HG03378 (cell line): ENCODE data around the gene MYOM1.

Source experiments
- ATAC-seq: cut with Tn5 transposase; IDR thresholded peaks from one replicate; pipeline ENCODE4 v1.9.1; 2021; ENCODE audit warnings: mild to moderate bottlenecking, moderate library complexity; ENCODE audit not compliant: unreplicated experiment

MYOM1 gene

GRCh38 chr18:3250237-3251107 lies 30.7 kb upstream of the MYOM1 start:
- ATAC-seq: no peak

GRCh38 chr18:3248658-3249359 lies 29.0 kb upstream of the MYOM1 start:
- ATAC-seq: no peak

GRCh38 chr18:3248062-3248657 lies 28.4 kb upstream of the MYOM1 start:
- no peak for ATAC-seq

DNA sequence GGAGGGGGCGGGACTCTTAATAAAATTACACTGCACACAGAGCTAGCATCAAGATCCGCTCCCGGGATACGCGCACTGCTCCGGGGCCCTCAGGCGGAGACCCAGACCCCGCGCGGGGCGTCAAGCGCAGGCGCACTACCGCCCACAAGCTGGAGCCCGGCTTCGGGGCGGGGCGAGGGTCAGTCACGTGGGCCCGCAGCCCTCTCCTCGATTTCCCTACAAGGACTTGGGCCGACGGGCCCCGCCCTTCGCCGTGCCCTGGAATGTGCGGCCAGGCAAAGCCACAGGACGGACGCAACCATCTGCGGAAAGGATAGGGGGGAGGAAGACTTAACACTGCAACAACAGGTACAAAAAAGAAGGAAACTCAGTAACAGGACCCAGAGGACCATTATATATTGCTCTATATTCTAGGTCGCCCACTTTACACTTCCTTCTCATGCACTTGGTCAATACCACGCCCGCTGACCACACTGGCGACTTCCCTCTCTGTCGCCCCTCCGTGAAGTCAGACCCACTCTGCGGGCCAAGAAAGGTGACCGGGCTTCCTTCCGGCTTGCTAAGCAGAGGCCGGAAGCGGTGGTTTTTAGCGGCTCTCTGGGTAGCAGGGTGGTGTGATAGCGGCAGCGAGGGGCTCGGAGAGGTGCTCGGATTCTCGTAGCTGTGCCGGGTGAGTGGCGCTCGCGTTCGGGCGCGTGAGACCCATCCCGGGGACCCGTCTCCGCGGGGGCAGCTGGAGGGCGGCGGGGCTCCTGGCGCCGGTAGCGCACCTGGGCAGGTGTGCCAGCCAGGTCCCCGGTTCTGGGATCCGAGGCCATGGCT lies 27.7 kb upstream of the MYOM1 start, which contains the start of gene MYL12A:
Gene MYL12A (plus strand): TSS at position 562 of the 822 bp plus-strand sequence. CDS start 5,447 bp downstream, outside the sequence.
- ATAC-seq: peak; percentile 81

GRCh38 chr18:3246635-3247239 lies 27.0 kb upstream of the MYOM1 start:
- ATAC-seq: no peak

- peak; percentile 46 for ATAC-seq
These were observed 26.3 kb upstream of the MYOM1 start for GRCh38 chr18:3245853-3246634.

GRCh38 chr18:3245185-3245564 lies 25.4 kb upstream of the MYOM1 start:
- no peak for ATAC-seq

DNA sequence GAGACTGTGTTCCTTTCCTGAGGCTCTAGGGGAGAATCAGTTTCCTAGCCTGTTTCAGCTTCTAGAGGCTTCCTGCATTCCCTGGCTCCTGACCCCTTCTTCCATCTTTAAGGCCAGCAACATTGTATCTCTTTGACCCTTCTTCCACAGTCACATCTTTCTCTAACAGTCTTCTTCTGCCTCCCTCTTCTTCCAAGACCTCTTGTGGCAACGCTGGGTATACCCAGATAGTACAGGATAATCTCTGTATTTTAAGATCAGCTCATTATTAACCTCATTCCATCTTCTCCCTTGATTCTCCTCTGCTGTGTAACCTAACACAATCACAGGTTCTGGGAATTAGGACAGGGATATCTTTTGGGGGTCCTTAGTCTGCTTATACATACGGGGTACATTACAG lies 19.0 kb upstream of the MYOM1 start:
- ATAC-seq: no peak

DNA sequence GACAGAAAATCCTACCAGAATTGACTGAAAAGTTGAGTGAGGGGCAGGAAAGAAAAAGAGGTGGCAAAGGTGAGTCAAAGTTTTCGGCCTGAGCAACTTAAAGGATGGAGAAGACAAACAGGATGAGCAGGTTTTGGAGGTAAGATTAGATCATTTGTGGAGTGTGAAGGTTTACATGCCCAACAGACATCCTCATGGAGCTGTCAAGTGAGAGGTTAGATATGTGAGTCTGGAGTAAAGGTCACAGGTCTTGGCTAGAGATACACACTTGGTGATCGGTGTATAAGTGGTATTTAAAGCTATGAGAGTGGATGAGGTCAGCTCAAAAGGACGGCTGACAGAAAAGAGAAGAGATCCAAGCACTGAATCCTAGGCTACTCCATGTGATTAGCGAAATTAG lies 16.7 kb upstream of the MYOM1 start:
- ATAC-seq: no peak

GRCh38 chr18:3235846-3236245 lies 16.1 kb upstream of the MYOM1 start:
- ATAC-seq: no peak

GRCh38 chr18:3234457-3234856 lies 14.7 kb upstream of the MYOM1 start:
- ATAC-seq: no peak

- no peak for ATAC-seq
These were observed 13.8 kb upstream of the MYOM1 start for GRCh38 chr18:3233433-3234168.

- ATAC-seq: no peak
These were observed 13.2 kb upstream of the MYOM1 start for GRCh38 chr18:3233004-3233403.

DNA sequence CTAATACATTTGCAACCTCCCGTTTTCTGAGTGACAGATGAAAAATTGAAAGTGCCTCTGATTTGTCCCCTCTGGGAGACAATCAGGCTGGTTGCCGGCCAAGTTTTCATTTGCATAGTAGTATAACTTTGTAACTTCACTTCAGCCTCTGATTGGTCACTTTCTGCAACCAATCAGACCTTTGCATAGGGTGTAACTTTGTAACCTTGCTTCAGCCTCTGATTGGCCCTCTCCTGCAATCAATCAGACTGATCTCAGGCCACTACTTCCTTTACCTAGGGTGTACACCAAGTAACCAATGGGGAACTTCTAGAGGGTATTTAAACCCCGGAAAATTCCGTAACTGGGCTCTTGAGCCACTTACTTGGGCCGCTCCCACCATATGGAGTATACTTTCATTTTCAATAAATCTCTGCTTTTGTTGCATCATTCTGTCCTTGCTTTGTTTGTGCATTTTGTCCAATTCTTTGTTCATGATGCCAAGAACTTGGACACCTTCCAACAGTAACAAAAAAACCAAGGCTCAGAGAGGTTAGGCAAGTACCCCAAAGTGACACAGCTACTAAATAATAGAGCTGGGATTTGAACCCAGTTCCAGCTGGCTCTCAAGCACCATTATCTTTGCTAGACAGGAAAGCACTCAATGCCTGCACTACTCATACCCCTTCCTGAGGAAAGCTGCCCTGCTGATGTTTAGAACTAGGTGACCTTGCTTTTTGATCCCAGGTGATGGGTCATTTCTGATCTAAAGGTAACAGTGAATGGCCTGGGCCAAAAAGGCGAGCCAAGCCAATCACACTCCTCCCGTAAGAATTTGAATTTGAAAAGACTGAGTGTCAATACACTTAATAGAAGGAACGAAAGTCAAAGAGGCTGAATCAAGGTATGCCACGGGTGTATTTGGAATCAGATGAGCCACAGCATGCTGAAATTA lies 10.9 kb upstream of the MYOM1 start:
- no peak for ATAC-seq

- ATAC-seq: no peak
These were observed 6.3 kb upstream of the MYOM1 start for GRCh38 chr18:3226048-3226447.

DNA sequence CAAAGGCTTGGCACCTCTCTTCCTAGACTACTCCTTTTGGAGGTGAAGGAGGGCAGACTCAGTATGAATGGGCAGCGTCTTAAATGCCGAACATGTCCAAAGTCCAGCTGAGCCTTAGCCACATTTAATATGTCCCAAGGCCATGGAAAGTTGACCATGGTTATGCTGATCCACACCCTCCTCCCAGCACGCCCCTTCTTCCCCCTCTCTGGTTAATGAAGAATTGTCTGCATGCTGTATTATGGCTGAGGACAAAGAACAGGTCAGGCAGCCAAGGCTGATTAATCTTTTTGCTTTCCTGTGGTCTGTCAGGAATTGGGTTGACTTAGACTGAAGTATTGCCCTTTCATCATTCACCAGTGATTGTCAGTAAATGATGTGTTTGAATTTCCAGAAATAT lies 5.8 kb upstream of the MYOM1 start:
- ATAC-seq: no peak

DNA sequence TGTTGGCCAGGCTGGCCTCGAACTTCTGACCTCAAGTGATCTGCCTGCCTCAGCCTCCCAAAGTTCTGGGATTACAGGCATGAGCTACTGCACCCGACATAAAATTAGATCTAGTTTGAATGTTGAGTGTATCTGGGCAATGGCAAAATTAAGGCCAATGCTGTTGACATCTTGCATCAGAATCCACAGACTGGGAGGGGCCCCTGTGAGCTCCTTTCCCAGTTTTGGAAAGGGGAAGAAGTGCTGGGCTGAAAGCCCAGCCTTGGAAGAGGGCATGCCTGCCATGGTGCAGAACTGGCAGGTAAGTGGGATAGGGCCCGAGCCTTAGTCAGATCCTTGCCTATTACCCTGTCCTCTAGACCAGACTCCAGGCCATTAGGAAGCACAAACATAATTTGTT lies 4.5 kb upstream of the MYOM1 start:
- no peak for ATAC-seq

DNA sequence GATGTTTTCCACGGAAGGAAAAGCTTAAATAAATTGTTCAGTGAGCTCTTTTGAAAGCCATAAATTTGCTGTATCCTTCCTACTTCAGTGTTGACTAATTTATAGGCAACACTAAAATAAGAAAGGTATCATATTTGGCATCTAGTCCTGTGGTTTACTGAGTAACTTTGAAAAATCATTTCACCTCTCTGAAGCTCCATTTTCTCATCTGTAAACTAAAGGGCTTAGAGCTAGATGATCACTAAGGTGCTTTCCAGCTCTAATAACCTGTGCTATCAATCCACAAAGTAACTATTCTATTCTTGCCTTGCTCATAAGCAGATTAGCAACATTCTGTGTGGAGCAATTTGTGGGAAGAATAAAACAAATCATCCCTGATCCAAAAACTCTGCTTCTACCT lies 3.6 kb upstream of the MYOM1 start:
- no peak for ATAC-seq
